IPS-20b (cell line): ENCODE data around the gene CNGA2.
"Not testable (repeated sequence)": the region's sequence is repeated elsewhere in the genome, so short reads cannot be mapped to it uniquely, and the experiment has no call there.

Experiments used
- H3K27ac ChIP-seq: one replicate; pipeline ENCODE4 v1.5.1; 2013; ENCODE audit warnings: low read length
- H3K27me3 ChIP-seq: 2 replicates; pipeline ENCODE4 v1.6.1; 2013; ENCODE audit warnings: mild to moderate bottlenecking, low read length, inconsistent platforms; ENCODE audit not compliant: insufficient read depth
- H3K36me3 ChIP-seq: 2 replicates; pipeline ENCODE4 v1.6.1; 2013; ENCODE audit warnings: low read depth, mild to moderate bottlenecking, inconsistent platforms, low read length, moderate library complexity; ENCODE audit not compliant: insufficient read depth
- H3K4me1 ChIP-seq: 2 replicates; pipeline ENCODE4 v1.6.1; 2013; ENCODE audit warnings: mild to moderate bottlenecking, control low read depth, inconsistent platforms, low read length, moderate library complexity; ENCODE audit not compliant: insufficient read depth
- H3K4me3 ChIP-seq: 2 replicates; pipeline ENCODE4 v1.5.1; 2013; ENCODE audit warnings: mild to moderate bottlenecking, low read length, inconsistent platforms
- H3K9ac ChIP-seq: 2 replicates; pipeline ENCODE4 v1.6.1; 2013; ENCODE audit warnings: low read depth, mild to moderate bottlenecking, inconsistent platforms, low read length, moderate library complexity
- H3K9me3 ChIP-seq: 2 replicates; pipeline ENCODE4 v1.6.1; 2013; ENCODE audit warnings: mild to moderate bottlenecking, low read depth, low read length, inconsistent platforms; ENCODE audit not compliant: insufficient read depth

Gene CNGA2

GRCh38 chrX:151734446-151734845 is at the start of gene CNGA2:
Gene CNGA2, plus strand, starts transcription at chrX:151734746. Its CDS starts 3,738 bp downstream, at chrX:151738484.
- no peak within 1 kb of the TSS for H3K9ac ChIP-seq
- H3K9me3 ChIP-seq: no peaks in the 10 kb centered on the region
- H3K36me3 ChIP-seq: no peaks in the 10 kb centered on the region
- H3K27ac ChIP-seq: no peak within 1 kb of the TSS
- no peaks in the 10 kb centered on the region for H3K4me1 ChIP-seq
- no peak within 1 kb of the TSS for H3K4me3 ChIP-seq
- no peaks in the 10 kb centered on the region for H3K27me3 ChIP-seq

- no peak overlapping the region for H3K4me3 ChIP-seq
- H3K27me3 ChIP-seq: no peaks in the 10 kb centered on the region
- H3K9ac ChIP-seq: no peak overlapping the region
- H3K9me3 ChIP-seq: no peaks in the 10 kb centered on the region
- H3K36me3 ChIP-seq: no peaks in the 10 kb centered on the region
- no peaks in the 10 kb centered on the region for H3K4me1 ChIP-seq
- no peak overlapping the region for H3K27ac ChIP-seq
Measured at GRCh38 chrX:151687635-151688034, 46.9 kb upstream of the CNGA2 start.

GRCh38 chrX:151688695-151689094 is 45.9 kb upstream of the CNGA2 start:
- H3K4me1 ChIP-seq: no peaks in the 10 kb centered on the region
- no peak overlapping the region for H3K4me3 ChIP-seq
- H3K9me3 ChIP-seq: no peaks in the 10 kb centered on the region
- no peak overlapping the region for H3K9ac ChIP-seq
- no peaks in the 10 kb centered on the region for H3K36me3 ChIP-seq
- H3K27ac ChIP-seq: no peak overlapping the region
- H3K27me3 ChIP-seq: peaks cover 4% of the 10 kb centered on the region; the same call in 1 of the 2 replicates

- H3K4me3 ChIP-seq: no peak overlapping the region
- peaks cover 3% of the 10 kb centered on the region; the same call in 1 of the 2 replicates for H3K4me1 ChIP-seq
Measured at GRCh38 chrX:151692825-151693224, 41.7 kb upstream of the CNGA2 start.

GRCh38 chrX:151694121-151694520 is 40.4 kb upstream of the CNGA2 start:
- no peaks in the 10 kb centered on the region for H3K9me3 ChIP-seq
- peak overlapping the region; percentile 55; the same call in 1 of the 2 replicates for H3K4me3 ChIP-seq
- no peak overlapping the region for H3K27ac ChIP-seq
- H3K36me3 ChIP-seq: no peaks in the 10 kb centered on the region
- H3K4me1 ChIP-seq: peaks cover 3% of the 10 kb centered on the region; the same call in 1 of the 2 replicates
- H3K9ac ChIP-seq: no peak overlapping the region
- H3K27me3 ChIP-seq: peaks cover 26% of the 10 kb centered on the region

More at GRCh38 chrX:151692825-151693224, 41.7 kb upstream of the CNGA2 start:
- Histone ChIP-seq H3K27me3 (peaks cover 26% of the 10 kb centered on the region), H3K9ac (no peak overlapping the region), H3K27ac (no peak overlapping the region), H3K36me3 (no peaks in the 10 kb centered on the region), H3K9me3 (no peaks in the 10 kb centered on the region)

GRCh38 chrX:151694661-151695582 is 39.6 kb upstream of the CNGA2 start, which contains the start of gene PRRG3:
Gene PRRG3, plus strand, starts transcription at chrX:151695458. Its CDS starts 3,357 bp downstream, at chrX:151698815.
- peaks cover 26% of the 10 kb centered on the region for H3K27me3 ChIP-seq
- H3K9ac ChIP-seq: no peak within 1 kb of the TSS
- no peaks in the 10 kb centered on the region for H3K36me3 ChIP-seq
- peaks cover 3% of the 10 kb centered on the region; the same call in 1 of the 2 replicates for H3K4me1 ChIP-seq
- no peak within 1 kb of the TSS for H3K27ac ChIP-seq
- H3K9me3 ChIP-seq: no peaks in the 10 kb centered on the region
- H3K4me3 ChIP-seq: peak within 1 kb of the TSS; percentile 62

- peaks cover 3% of the 10 kb centered on the region; the same call in 1 of the 2 replicates for H3K4me1 ChIP-seq
- H3K9me3 ChIP-seq: no peaks in the 10 kb centered on the region
- H3K4me3 ChIP-seq: peak overlapping the region; percentile 62
- H3K27ac ChIP-seq: no peak overlapping the region
- peaks cover 26% of the 10 kb centered on the region for H3K27me3 ChIP-seq
- no peak overlapping the region for H3K9ac ChIP-seq
- no peaks in the 10 kb centered on the region for H3K36me3 ChIP-seq
Measured at GRCh38 chrX:151695583-151696340, 38.8 kb upstream of the CNGA2 start.

- not testable (repeated sequence) for H3K4me1 ChIP-seq, H3K9ac ChIP-seq, H3K36me3 ChIP-seq, H3K27ac ChIP-seq, H3K4me3 ChIP-seq, H3K9me3 ChIP-seq
- H3K27me3 ChIP-seq: peaks cover 26% of the 10 kb centered on the region
Measured at GRCh38 chrX:151697082-151697481, 37.5 kb upstream of the CNGA2 start.

- Histone ChIP-seq H3K4me3 (no peak overlapping the region), H3K27me3 (peaks cover 26% of the 10 kb centered on the region), H3K9me3 (no peaks in the 10 kb centered on the region), H3K4me1 (peaks cover 3% of the 10 kb centered on the region; the same call in 1 of the 2 replicates), H3K27ac (no peak overlapping the region), H3K36me3 (no peaks in the 10 kb centered on the region), H3K9ac (no peak overlapping the region)
Measured at GRCh38 chrX:151697522-151697921, 37.0 kb upstream of the CNGA2 start.

GRCh38 chrX:151698485-151698884 is 36.1 kb upstream of the CNGA2 start:
- peaks cover 24% of the 10 kb centered on the region for H3K27me3 ChIP-seq
- H3K4me1 ChIP-seq: peaks cover 3% of the 10 kb centered on the region; the same call in 1 of the 2 replicates
- H3K9ac ChIP-seq: no peak overlapping the region
- no peaks in the 10 kb centered on the region for H3K9me3 ChIP-seq
- no peak overlapping the region for H3K27ac ChIP-seq
- H3K36me3 ChIP-seq: no peaks in the 10 kb centered on the region
- no peak overlapping the region for H3K4me3 ChIP-seq

GRCh38 chrX:151699746-151700145 is 34.8 kb upstream of the CNGA2 start:
- H3K27me3 ChIP-seq: peaks cover 13% of the 10 kb centered on the region
- H3K9me3 ChIP-seq: no peaks in the 10 kb centered on the region

More at GRCh38 chrX:151699746-151700145, 34.8 kb upstream of the CNGA2 start:
- peaks cover 3% of the 10 kb centered on the region; the same call in 1 of the 2 replicates for H3K4me1 ChIP-seq
- H3K27ac ChIP-seq: no peak overlapping the region
- H3K36me3 ChIP-seq: no peaks in the 10 kb centered on the region
- no peak overlapping the region for H3K9ac ChIP-seq
- no peak overlapping the region for H3K4me3 ChIP-seq
